HCT116 (cell line): ENCODE data around the gene DAGLA. TPM values are rescaled to one million over a fixed set of nuclear protein-coding genes. Genes with fewer than 3 reads are reported as not detected.

Experiments used
- ATAC-seq: fragments of 200-7000 bp; cut with Tn5 transposase; 2 replicates; pipeline ENCODE4 v1.9.1; 2020; ENCODE audit warnings: mild to moderate bottlenecking, moderate library complexity
- BruUV-seq: library from RNA; stranded (reverse); fragments of 400-500 nt; replicated peaks from 2 replicates; lab custom pipeline; 2021; lab: Mats Ljungman, UMichigan
- CTCF ChIA-PET: fragments of 300-600 bp; sonication (Branson Sonifier 250); formaldehyde crosslinking; loops from one replicate; lab custom pipeline; 2021; ENCODE audit warnings: antibody characterized with exemption; lab: Charles Lee
- POLR2A ChIA-PET: fragments of 300-600, 350-600 bp; sonication (Branson Sonifier 250); formaldehyde crosslinking; loops from one replicate; lab custom pipeline; 2021; ENCODE audit warnings: antibody characterized with exemption; lab: Charles Lee
- RAD21 ChIA-PET, 2 experiments: fragments of 300-600 bp; sonication (Branson Sonifier 250); formaldehyde crosslinking; loops; one replicate each; lab custom pipeline; 2023; ENCODE audit warnings: low total read pairs in 2 of 2; ENCODE audit not compliant: uncharacterized antibody in 2 of 2, unreplicated experiment in 2 of 2, low non-redundant PET in 1 of 2; lab: Charles Lee
- DNase-seq: peaks from one replicate; pipeline ENCODE4 v3.0.0-alpha.2; 2010; ENCODE audit warnings: low read depth, low spot score
- H2AFZ ChIP-seq: fragments of 200-600 bp; shearing (Covaris generic), sonication (generic); 2 replicates; pipeline ENCODE4 v1.6.1; 2017; ENCODE audit warnings: low read depth, mixed run types, mixed read lengths, antibody characterized with exemption, low read length; ENCODE audit not compliant: poor library complexity, severe bottlenecking
- H3K27ac ChIP-seq: 2 replicates; pipeline ENCODE4 v1.5.1; 2012; ENCODE audit warnings: low read depth, low read length
- H3K27me3 ChIP-seq: fragments of 200-600 bp; sonication (generic); 2 replicates; pipeline ENCODE4 v1.6.1; 2016; ENCODE audit warnings: mixed run types, low read length, mixed read lengths; ENCODE audit not compliant: insufficient read depth
- H3K36me3 ChIP-seq, 2 experiments: fragments of 200-500 bp in 1 of 2; fragments of 200-600 bp in 1 of 2; sonication (Bioruptor generic) in 1 of 2; sonication (generic) in 1 of 2; 2 replicates each; pipeline versions ENCODE4 v1.5.1 to v1.6.1; 2014 to 2016; ENCODE audit warnings: low read length in 2 of 2, inconsistent platforms in 1 of 2, mixed read lengths in 1 of 2, mixed run types in 1 of 2; ENCODE audit not compliant: insufficient read depth in 2 of 2, control insufficient read depth in 1 of 2
- H3K4me1 ChIP-seq, 2 experiments: fragments of 200-600 bp in 1 of 2; sonication (generic) in 1 of 2; 2 replicates each; pipeline versions ENCODE4 v1.5.1 to v1.6.1; 2012 to 2017; ENCODE audit warnings: low read length in 2 of 2, inconsistent platforms in 1 of 2, mild to moderate bottlenecking in 1 of 2, mixed read lengths in 1 of 2, mixed run types in 1 of 2, moderate library complexity in 1 of 2; ENCODE audit not compliant: insufficient read depth in 2 of 2, control insufficient read depth in 1 of 2
- H3K4me2 ChIP-seq: fragments of 200-600 bp; sonication (generic); 2 replicates; pipeline ENCODE4 v1.6.1; 2017; ENCODE audit warnings: mixed run types, low read length, mixed read lengths
- H3K4me3 ChIP-seq, 2 experiments: fragments of 200-600 bp in 1 of 2; sonication (generic) in 1 of 2; replicated peaks in 1 of 2; 2 replicates each; pipeline ENCODE4 v1.5.1; 2011 to 2016; ENCODE audit warnings: low read length in 2 of 2, control low read depth in 1 of 2, low read depth in 1 of 2, mild to moderate bottlenecking in 1 of 2, mixed read lengths in 1 of 2, mixed run types in 1 of 2
- H3K79me2 ChIP-seq: fragments of 200-600 bp; sonication (generic); 2 replicates; pipeline ENCODE4 v1.6.1; 2017; ENCODE audit warnings: mild to moderate bottlenecking, mixed run types, low read length, moderate library complexity, mixed read lengths; ENCODE audit not compliant: insufficient read depth
- H3K9ac ChIP-seq: fragments of 200-600 bp; sonication (generic); 2 replicates; pipeline ENCODE4 v1.6.1; 2016; ENCODE audit warnings: low read length, mixed read lengths
- H3K9me2 ChIP-seq: fragments of 200-600 bp; sonication (generic), shearing (Covaris generic); 2 replicates; pipeline ENCODE4 v1.6.1; 2017; ENCODE audit warnings: mixed run types, mild to moderate bottlenecking, moderate library complexity; ENCODE audit not compliant: insufficient read depth
- H3K9me3 ChIP-seq, 2 experiments: fragments of 200-500 bp in 1 of 2; fragments of 200-600 bp in 1 of 2; sonication (Bioruptor generic) in 1 of 2; sonication (generic) in 1 of 2; 2 replicates each; pipeline ENCODE4 v1.6.1; 2014 to 2017; ENCODE audit warnings: low read length in 2 of 2, mixed read lengths in 2 of 2, inconsistent platforms in 1 of 2, low read depth in 1 of 2, mild to moderate bottlenecking in 1 of 2, mixed run types in 1 of 2, moderate library complexity in 1 of 2; ENCODE audit not compliant: control insufficient read depth in 1 of 2, insufficient read depth in 1 of 2
- H4K20me1 ChIP-seq: fragments of 200-600 bp; sonication (generic), shearing (Covaris generic); 2 replicates; pipeline ENCODE4 v1.6.1; 2017; ENCODE audit warnings: mixed run types, mild to moderate bottlenecking, moderate library complexity; ENCODE audit not compliant: insufficient read depth
- CEBPB ChIP-seq: IDR thresholded peaks from 2 replicates; pipeline ENCODE4 v1.6.1; 2012; ENCODE audit warnings: low read depth
- ELF1 ChIP-seq: IDR thresholded peaks from 2 replicates; pipeline ENCODE4 v1.6.1; 2012; ENCODE audit warnings: low read depth, borderline replicate concordance
- EZH2 ChIP-seq: fragments of 200-600 bp; sonication (generic); IDR thresholded peaks from 2 replicates; pipeline ENCODE4 v1.6.1; 2017; ENCODE audit warnings: antibody characterized with exemption, mixed run types
- EZH2phosphoT487 ChIP-seq: fragments of 200-600 bp; IDR thresholded peaks from 2 replicates; pipeline ENCODE4 v1.6.1; 2018; ENCODE audit warnings: antibody characterized with exemption, borderline replicate concordance
- FOSL1 ChIP-seq: IDR thresholded peaks from 2 replicates; pipeline ENCODE4 v1.6.1; 2012; ENCODE audit warnings: low read depth
- JUND ChIP-seq: IDR thresholded peaks from 2 replicates; pipeline ENCODE4 v1.6.1; 2012
- MAX ChIP-seq: IDR thresholded peaks from 2 replicates; pipeline ENCODE4 v1.6.1; 2012
- POLR2A ChIP-seq: IDR thresholded peaks from 2 replicates; pipeline ENCODE4 v1.7.0; 2011; ENCODE audit warnings: borderline replicate concordance; ENCODE audit not compliant: insufficient read depth, insufficient read length; ENCODE audit errors: extremely low read depth
- POLR2AphosphoS5 ChIP-seq: IDR thresholded peaks from 2 replicates; pipeline ENCODE4 v1.6.1; 2011; ENCODE audit warnings: mild to moderate bottlenecking, low read depth, low read length, moderate library complexity
- REST ChIP-seq: IDR thresholded peaks from 2 replicates; pipeline ENCODE4 v1.6.1; 2012; ENCODE audit warnings: low read depth
- SIN3A ChIP-seq: IDR thresholded peaks from 2 replicates; pipeline ENCODE4 v1.6.1; 2012; ENCODE audit warnings: low read depth
- SP1 ChIP-seq: IDR thresholded peaks from 2 replicates; pipeline ENCODE4 v1.6.1; 2012; ENCODE audit warnings: low read depth
- YY1 ChIP-seq: IDR thresholded peaks from 2 replicates; pipeline ENCODE4 v1.6.1; 2011; ENCODE audit warnings: low read length, low read depth, moderate library complexity, mild to moderate bottlenecking; ENCODE audit not compliant: insufficient replicate concordance; ENCODE audit errors: extremely low read depth
- ZNF274 ChIP-seq: fragments of 200-500 bp; sonication (Bioruptor generic); IDR thresholded peaks from 2 replicates; pipeline ENCODE4 v1.6.1; 2014; ENCODE audit warnings: mild to moderate bottlenecking, low read depth, low read length, inconsistent platforms
- intact Hi-C: fragments of 100-400 bp; cut with micrococcal nuclease; formaldehyde crosslinking; loops from 2 replicates; pipeline ENCODE4 v1.10.0; 2022
- total RNA-seq: library from RNA; stranded (reverse); gene quantifications from one replicate; pipeline ENCODE4 v1.2.1, GENCODE V29; 2021; ENCODE audit not compliant: unreplicated experiment
- TF ChIP-seq, protein P1 (sequence below): IDR thresholded peaks from 2 replicates; pipeline ENCODE4 v1.6.1; 2012

Gene DAGLA
- total RNA-seq, 1 experiment from 2014 or later = 2.7 TPM

DNA sequence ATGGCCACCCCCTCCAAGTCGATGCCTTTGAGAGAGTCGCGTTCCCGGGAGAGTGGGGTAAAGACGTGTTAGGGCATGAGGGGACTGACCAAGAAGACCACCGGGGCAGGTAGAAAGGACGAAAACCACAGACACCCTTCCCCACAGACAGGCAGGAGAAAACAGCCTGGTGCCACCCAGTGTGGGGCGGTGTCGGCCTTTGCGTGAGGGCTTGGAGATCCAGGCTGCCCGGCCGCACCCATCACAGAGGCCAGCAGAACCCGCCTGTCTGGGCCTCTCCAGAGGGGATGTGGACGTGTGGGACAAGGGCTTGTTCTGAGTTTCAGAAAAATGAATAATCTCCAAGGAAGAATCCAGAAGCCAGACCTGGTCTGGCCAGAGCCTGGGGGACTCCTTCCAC lies 30.8 kb downstream of the DAGLA start:
- intact Hi-C loops = no loop called here
- Histone ChIP-seq H3K9me3 (no peaks in the 10 kb centered on the region), H3K4me1 (peaks cover 2 to 4% of the 10 kb centered on the region in 2 experiments; a peak in 2 of 4 replicates), H3K27me3 (no peaks in the 10 kb centered on the region), H3K27ac (no peak overlapping the region), H3K4me3 (no peak overlapping the region), H2AFZ (no peak overlapping the region), H3K4me2 (no peak overlapping the region), H3K79me2 (no peaks in the 10 kb centered on the region), H3K36me3 (no peaks in the 10 kb centered on the region), H3K9ac (no peak overlapping the region), H4K20me1 (no peaks in the 10 kb centered on the region), H3K9me2 (no peaks in the 10 kb centered on the region)
- ATAC-seq = no peak
- DNase-seq = no peak
- BruUV-seq = no TSS peak
- CTCF ChIA-PET = interaction anchor here (1.3 kb wide), 1 partner anchor 22 kb away, joined by 5 read pairs; no protein-coding TSS in a partner anchor
- RAD21 ChIA-PET = no interaction called here
- POLR2A ChIA-PET = no interaction called here
- TF ChIP-seq POLR2A = no peak
- TF ChIP-seq MAX = no peak
- no peak for TF ChIP-seq POLR2AphosphoS5
- no peak for TF ChIP-seq ZNF274
- no peak for TF ChIP-seq EZH2phosphoT487
- no peak for TF ChIP-seq EZH2

DNA sequence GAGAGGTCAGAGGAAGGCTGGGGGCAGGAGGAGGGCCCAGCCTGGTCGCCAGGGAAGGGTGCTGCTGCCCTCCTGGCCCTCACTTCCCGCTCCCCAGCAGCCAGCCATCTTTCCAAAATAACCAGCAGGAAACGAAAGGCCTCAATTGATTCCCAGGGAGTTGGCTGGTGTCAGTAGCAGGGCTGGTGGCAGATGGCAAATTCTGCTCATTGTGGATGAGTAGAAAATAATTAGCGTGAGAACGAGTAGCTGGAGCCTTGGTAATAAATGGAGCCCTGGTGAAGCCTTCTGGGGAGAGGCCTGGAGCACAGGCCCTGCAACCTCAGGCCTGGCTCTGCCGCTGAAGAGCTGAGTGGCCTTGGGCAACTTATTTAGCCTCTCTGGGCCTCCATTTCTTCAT lies 31.3 kb downstream of the DAGLA start:
- no peak overlapping the region for H3K4me3 ChIP-seq
- no TSS peak for BruUV-seq
- no peak overlapping the region for H3K9ac ChIP-seq
- peaks cover 2 to 4% of the 10 kb centered on the region in 2 experiments; a peak in 2 of 4 replicates for H3K4me1 ChIP-seq
- RAD21 ChIA-PET = no interaction called here
- no peak overlapping the region for H2AFZ ChIP-seq
- no peaks in the 10 kb centered on the region for H4K20me1 ChIP-seq
- no peak overlapping the region for H3K4me2 ChIP-seq
- H3K79me2 ChIP-seq = no peaks in the 10 kb centered on the region
- intact Hi-C loops = no loop called here
- CTCF ChIA-PET = interaction anchor here (1.3 kb wide), 1 partner anchor 22 kb away, joined by 5 read pairs; no protein-coding TSS in a partner anchor
- H3K9me2 ChIP-seq = no peaks in the 10 kb centered on the region
- no peaks in the 10 kb centered on the region for H3K36me3 ChIP-seq
- no peak for ATAC-seq
- no peak overlapping the region for H3K27ac ChIP-seq
- POLR2A ChIA-PET = no interaction called here
- H3K27me3 ChIP-seq = no peaks in the 10 kb centered on the region
- no peak for TF ChIP-seq ELF1
- no peak for TF ChIP-seq SIN3A
- TF ChIP-seq, protein P1, sequence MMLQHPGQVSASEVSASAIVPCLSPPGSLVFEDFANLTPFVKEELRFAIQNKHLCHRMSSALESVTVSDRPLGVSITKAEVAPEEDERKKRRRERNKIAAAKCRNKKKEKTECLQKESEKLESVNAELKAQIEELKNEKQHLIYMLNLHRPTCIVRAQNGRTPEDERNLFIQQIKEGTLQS = no peak
- no peak for TF ChIP-seq EZH2
- no peak for TF ChIP-seq YY1
- no peak for TF ChIP-seq EZH2phosphoT487
- TF ChIP-seq CEBPB = no peak
- TF ChIP-seq FOSL1 = no peak
- no peak for TF ChIP-seq SP1
- TF ChIP-seq POLR2A = no peak
- TF ChIP-seq POLR2AphosphoS5 = no peak
- TF ChIP-seq REST = no peak
- TF ChIP-seq MAX = no peak
- TF ChIP-seq ZNF274 = no peak
- TF ChIP-seq JUND = no peak
- H3K9me3 ChIP-seq = no peaks in the 10 kb centered on the region
- no peak for DNase-seq
